Muscle of arm (tissue), 12 donors: Measurements from ENCODE around the gene APOLD1. TPM values are rescaled to one million over a fixed set of nuclear protein-coding genes. Genes with fewer than 3 reads are reported as not detected.
"Not testable (repeated sequence)": the region's sequence is repeated elsewhere in the genome, so short reads cannot be mapped to it uniquely, and the experiment has no call there.

Experiments
- DNase-seq: peaks from one replicate; pipeline ENCODE4 v3.0.0-alpha.2; 2013
- polyA plus RNA-seq, 12 donors: library from polyadenylated mRNA; unstranded; fragments of 120-200 nt; gene quantifications; one replicate each; pipeline ENCODE4 v1.2.1, GENCODE V29; 2013; ENCODE audit not compliant: insufficient read length in 12 of 12

APOLD1 gene
- polyA plus RNA-seq, 12 donors, result 2.9 to 13.1 (median 10.3) TPM; not detected in 1

DNA sequence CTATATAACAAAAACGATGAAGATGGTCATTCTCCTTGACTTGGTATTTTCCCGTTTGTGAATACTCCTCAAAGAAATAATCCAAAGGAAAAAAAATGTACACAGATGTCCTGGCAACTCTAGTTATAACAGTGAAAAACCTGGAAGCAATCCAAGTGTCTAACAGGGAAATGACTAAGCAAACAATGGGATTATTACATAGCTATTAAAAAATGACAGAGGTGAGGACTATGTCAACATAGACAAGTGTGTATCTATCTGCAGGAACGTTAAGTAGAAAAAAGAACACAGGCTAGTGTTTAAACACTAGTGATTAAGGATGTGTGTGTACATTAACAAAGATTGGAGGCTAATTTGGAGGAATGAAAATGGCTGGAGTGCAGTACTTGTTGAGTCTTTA lies 5.9 kb upstream of the APOLD1 start:
- DNase-seq, result peak; percentile 42

DNA sequence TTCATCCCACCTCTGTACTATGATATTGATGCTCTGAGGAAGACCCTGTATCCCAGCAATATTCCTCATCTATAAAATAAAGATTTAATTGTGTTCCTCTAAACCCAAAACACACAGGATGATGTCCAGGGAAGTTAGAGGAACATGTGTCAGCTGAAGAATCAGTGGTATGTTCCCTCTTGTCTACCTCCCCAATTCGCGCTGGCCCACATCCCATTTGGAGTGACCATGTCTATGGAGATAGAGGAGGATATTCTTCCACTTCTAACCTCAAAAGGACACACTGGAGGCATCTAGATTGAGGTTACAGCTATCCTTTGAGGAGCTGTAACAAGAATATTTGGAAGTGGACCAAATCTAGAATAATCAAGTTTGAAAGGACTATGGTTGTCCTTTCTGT lies 1.3 kb upstream of the APOLD1 start:
- no peak for DNase-seq

DNA sequence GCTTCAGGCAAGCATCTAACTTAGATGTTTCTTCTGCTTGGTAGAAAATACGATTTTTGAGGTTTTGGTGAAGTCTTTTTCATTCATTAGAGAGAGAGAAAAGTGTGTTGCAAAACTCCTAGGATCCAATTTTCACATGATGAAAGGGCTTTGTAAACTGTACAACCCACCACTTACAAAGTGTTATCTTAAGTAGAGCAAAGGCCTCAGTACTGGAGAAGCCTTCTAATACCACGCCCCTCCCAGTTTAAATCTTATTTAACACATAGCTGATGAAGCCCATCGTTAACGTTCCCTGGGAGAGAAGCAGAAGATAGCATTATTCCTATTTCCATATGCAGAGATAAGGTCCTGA lies 869 bp downstream of the APOLD1 start:
- DNase-seq, result no peak

DNA sequence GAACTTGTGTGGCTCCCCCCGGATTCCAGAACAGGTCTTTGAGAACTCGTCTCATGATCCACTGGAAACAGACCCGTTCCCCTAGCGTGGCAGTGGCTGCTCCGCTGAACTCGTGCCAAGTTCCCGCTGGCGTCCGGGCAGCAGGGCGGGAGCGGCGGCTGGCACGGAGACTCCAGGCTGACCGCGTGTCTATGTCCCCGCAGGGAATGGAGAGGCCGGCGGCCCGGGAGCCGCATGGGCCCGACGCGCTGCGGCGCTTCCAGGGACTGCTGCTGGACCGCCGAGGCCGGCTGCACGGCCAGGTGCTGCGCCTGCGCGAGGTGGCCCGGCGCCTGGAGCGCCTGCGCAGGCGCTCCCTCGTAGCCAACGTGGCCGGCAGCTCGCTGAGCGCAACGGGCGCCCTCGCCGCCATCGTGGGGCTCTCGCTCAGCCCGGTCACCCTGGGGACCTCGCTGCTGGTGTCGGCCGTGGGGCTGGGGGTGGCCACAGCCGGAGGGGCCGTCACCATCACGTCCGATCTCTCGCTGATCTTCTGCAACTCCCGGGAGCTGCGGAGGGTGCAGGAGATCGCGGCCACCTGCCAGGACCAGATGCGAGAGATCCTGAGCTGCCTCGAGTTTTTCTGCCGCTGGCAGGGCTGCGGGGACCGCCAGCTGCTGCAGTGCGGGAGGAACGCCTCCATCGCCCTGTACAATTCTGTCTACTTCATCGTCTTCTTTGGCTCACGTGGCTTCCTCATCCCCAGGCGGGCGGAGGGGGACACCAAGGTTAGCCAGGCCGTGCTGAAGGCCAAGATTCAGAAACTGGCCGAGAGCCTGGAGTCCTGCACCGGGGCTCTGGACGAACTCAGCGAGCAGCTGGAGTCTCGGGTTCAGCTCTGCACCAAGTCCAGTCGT lies 1.5 kb downstream of the APOLD1 start:
- DNase-seq, result peak; percentile 91

DNA sequence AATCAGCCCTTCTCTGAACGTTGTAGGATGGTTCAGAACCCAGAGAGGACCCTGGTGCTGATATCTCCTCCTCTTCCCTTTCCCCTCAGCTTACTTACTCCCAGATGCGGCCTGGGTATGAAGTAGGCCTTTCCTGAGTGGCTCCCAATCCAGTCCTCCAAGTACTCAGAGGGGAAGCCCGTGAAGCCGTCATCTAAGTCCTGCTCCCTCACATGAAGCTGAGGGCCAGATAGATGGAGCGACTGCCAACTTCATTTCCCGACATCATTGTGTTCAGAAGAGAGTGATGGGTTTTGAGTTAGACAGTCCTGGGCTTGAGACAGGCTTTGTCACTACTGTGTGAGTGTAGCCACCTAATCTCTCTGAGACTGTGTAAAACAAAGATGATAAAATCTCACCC lies 2.7 kb downstream of the APOLD1 start:
- peak; percentile 32 for DNase-seq

DNA sequence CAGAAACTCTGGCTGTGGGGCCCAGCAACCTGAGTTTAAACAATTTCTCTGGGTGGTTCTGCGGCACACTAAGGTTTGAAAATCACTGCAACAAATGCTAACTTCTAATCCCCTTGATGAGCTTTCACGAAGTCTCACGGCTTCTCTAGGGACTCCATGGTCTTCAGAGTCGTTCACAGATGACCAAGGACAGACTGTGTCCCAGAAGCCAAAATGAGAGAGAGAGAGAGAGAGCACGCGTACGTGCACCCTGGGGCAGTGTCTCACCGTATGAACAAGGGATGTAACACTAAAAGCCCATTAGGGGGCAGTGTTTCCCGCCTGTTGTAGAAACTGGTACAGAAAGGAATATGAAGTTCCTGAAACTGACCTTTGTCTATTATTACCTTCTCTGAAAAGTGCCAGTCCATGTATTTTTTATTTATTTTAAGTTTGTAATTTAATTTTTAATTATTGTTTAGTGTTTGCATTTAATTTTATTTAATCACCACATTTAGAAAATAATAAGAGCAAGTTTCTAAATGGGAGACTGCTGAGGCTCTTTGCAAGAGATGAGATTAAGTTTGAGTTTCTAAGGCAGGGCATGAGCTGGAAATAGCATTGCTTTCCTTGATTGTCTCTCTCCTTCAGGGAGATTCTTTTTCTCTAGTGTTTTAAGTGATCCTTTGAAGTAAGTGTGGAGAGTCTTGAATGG lies 3.4 kb downstream of the APOLD1 start:
- DNase-seq, result peak; percentile 72

DNA sequence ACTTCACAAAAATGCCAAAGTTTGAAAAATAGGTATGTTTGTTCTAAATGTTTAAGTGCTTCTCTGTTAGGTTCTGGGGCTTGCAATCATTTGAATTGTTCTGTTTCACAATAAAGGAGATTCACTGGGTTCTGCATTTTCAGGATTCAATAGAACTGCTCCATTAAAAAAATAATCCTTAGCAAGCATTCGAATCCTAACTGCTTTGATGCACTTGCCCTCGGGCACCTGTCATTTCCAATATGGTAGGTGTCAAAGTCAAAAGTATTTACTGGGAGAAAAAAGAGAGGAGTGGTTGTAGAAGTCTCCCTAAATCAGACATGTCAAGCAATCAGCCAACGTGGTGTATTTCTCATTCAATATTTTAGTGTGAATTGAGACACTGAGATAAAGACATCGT lies 5.5 kb downstream of the APOLD1 start:
- DNase-seq, result no peak

DNA sequence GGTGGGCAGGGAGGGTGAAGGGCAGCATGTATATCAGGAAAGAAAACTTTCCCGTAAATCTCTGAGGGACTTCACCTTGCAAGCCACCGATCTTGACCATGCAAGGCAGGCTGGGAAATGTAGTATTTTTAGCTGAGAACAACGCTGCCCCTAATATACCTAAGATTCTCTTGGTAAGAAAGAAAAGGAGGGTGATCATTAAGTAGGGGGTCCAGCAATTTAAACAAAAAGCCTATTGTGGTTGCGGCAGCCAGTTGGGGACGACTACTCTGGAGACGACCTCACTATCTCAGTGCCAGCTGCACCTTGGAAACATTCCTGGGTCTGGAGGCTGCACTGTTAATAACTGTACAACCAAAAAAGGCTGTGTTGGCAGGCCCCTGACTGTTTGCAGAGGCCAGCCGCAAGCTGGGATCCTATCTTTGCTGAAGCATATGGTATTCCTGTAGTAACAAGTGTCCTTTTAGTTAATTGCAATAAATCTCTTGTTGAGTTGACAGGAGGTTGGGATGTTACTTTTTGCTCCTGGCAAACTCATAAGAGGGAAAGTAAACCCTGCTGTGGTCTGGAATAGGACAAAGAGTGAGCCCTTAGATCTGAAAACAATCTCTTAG lies 6.4 kb downstream of the APOLD1 start:
- peak; percentile 55 for DNase-seq

DNA sequence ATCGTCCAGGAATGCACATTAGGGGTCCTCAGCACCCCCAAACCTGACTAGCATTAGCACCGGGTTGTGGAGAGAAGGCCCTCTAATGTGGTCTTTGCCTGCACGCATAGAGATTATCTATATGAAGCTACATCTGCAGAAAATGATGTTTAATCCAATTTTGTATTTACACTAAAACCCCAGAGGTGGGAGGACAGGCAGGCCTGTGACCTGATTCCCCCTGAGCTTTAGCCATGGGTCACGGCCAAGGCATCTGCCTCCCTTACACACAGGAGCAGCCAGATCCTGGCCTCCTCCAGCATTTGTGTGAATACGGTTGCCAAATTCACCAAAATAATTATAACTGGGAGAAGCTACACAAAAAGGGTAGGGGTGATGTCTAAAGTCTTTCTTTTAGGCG lies 7.0 kb downstream of the APOLD1 start:
- DNase-seq, result no peak

DNA sequence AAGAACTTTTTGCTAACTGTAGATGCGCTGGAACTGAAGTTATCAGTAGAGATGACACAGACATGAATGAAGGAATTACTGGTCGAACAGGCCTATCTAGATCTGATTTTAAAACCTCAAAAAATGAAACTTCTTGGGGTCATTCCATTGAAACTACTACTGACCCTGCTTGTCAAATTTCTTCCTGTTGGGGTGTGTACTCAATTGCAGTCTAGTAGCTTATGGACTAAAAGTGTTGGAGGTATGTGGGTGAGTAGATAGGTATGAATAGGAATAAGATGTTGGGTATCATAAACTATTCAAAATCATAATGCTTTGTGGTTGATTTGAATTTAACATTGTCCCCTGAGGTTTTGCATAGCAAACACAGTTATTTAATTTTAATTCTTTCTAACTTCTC lies 9.2 kb downstream of the APOLD1 start:
- no peak for DNase-seq

DNA sequence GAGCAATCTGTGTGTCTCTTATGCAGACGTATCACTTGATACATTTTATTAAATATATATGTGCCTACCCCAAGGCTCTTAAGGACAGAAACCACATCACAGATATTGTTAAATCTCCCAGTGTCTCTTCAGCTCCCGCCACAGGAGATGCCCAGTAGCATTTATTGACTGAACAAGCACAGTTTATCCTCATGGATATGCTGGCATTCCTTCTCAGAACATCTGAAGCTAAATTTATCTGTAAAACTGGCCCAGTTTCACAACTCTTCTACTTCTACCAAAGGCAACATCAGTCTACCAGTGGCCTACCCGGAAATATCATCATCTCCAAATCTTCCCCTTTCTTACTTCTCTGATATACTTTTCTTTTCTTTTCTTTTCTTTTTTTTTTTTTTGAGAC lies 10.7 kb downstream of the APOLD1 start:
- DNase-seq, result no peak

DNA sequence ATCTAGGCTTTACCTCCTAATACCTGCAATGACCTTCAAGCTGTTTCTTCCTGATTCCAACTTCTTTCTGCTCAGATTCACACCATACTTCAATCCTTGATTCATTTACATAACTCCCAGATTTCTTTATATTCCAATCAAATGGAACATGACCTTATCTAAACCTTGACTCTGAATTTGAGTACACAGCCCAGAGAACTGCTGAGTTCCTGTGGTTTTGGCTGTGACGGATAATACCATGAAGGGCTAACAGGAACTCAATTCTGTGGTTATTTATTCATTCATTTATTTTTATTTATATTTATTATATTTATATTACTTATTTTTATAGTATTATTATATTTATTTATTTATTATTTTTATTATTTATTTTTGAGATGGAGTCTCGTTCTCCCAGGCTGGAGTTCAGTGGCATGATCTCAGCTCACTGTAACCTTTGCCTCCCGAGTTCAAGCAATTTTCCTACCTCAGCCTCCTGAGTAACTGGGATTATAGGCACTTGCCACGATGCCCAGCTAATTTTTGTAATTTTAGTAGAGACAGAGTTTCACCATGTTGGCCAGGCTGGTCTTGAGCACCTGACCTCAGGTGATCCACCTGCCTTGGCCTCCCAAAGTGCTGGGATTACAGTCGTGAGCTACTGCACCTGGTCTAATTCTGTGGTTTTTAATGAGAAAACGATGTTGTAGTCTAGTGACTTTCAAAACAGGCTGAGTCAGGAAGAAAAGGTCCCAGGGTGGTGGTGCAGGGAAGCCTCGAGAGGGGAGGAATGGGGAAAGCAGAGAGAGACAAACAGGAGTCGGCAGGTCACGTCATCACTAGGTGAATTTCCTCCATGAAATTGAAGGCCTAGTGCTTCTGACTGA lies 11.7 kb downstream of the APOLD1 start:
- DNase-seq, result no peak

DNA sequence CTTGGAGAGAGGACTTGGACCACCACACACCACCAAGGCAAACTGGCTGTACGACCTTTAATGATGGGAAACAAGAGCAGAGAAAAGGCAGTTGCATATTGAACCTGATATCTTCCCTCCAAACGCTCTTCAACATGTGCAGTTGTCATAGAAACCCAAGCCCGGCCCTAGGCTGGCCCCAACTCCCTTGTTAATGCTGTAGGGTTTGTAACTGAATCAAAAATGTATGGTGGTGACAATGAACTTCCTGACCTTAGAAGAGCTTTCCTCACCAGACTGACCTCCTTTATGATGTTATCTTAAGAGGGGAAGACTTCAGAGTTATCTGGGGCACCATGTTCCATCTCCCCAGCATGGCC lies 12.3 kb downstream of the APOLD1 start:
- no peak for DNase-seq

DNA sequence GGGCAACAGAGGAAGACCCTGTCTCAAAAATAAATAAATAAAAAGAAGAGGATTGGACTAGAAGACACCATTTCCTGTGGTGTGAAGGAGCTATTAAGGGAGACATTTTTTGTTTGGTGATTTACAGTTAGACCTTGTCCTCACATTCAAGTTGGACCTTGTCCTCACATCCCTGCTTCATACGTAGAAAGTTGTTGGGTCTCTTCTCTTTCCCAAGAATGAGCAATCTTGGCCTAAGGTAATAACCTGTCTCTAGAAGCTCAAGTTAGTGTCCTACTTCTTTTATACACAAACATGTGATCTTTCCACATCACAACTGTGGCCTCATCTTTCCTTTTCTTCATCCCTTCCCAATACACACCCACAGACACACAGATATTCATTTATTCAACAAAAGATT lies 13.0 kb downstream of the APOLD1 start:
- no peak for DNase-seq

DNA sequence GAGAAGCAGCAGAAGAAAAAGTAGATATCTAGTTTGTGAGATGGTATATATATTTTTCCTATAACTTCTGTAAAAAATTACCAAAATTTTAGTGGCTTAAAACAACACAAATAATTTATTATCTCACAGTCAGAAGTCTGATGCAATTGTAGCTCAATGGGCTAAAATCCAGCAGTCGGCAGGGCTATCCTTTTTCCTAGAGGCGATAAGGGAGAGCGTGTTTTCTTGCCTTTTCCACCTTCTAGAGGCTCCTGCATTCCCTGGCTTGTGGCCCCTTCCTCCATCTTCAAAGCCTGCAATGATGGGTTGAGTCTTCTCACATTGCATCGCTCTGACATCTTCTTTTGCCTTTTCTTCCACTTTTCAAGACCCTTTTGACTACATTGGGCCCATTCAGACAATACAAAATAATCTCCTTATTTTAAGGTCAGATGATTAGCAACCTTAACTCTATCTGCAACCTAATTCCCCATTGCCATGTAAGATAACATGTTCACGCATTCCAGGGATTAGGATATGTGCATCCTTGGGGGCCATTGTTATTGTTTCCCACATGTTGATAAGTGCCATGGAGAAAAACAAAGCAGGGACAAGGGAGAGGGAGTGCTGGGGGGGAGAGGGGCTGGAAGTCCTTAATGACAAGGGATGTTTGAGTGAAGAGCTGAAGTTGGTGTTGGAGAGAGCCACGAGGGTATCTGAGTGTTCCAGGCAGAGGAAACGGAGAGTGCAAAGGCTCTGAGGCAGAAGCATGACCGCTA lies 13.9 kb downstream of the APOLD1 start:
- DNase-seq, result no peak

DNA sequence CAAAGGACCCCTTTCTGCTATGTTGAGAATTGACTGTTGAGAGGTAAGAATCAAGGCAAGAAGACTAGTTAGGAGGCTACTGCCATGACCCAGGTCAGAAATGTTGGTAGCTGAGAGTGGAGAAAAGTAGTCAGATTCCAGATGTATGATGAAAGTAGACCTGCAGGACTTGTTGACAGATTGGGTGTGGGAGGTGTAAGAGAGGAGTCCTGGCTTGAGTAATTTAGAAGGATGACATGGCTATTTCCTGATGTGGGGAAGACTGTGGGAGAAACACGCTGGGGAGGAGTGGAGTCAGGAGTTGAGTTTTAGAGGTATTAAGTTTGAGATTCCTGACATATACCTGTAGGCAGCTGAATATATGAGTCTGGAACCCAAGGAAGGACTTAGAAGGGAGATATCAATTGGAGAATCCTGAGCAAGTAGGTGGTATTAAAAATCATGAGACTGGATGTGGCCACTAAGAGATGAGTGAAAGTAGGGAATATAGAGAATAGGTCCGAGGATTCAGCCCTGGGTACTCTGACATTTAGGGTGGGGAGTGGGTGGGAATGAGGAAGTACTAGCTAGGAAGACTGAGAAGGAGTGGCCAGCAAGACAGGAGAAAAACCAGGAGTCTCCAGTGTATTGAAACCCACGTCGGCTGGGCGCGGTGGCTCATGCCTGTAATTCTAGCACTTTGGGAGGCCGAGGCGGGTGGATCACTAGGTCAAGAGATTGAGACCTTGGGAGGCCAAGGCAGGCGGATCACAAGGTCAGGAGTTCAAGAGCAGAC lies 15.1 kb downstream of the APOLD1 start:
- no peak for DNase-seq

DNA sequence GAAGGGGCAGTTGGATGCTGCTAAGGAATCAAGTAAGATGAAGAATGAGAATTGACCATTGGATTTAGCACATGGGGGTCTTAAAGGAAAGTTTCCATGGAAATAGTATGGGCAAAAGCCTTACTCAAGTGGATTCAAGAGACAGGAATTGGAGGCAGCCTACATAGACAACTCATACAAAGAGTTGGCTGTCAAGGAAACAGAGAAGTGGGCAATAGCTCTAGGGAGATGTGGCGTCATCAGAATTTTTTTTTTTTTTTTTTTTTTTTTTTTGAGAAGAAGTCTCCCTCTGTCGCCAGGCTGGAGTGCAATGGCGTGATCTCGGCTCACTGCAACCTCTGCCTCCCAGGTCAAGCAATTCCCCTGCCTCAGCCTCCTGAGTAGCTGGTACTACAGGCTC lies 16.2 kb downstream of the APOLD1 start:
- DNase-seq, result not testable (repeated sequence)

DNA sequence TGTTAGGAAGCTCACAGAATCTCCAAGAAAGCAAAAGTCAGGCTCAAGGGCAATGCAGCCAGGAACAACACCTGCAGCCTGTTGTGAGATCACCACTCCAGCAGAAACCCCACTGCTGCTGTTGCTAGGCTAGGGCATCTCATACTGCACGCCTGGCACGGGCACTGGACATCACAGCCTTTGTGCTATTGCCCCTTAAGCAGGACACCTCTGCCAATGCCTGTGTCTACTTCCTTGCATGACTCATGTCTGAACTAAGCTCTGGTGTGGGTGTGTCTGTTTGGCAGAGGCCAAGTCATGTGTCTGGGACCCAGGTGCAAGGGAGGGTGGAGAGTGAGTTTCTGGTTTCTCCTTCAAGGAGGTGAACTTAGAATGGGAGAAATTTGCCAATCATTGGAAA lies 17.7 kb downstream of the APOLD1 start:
- DNase-seq, result peak; percentile 46

DNA sequence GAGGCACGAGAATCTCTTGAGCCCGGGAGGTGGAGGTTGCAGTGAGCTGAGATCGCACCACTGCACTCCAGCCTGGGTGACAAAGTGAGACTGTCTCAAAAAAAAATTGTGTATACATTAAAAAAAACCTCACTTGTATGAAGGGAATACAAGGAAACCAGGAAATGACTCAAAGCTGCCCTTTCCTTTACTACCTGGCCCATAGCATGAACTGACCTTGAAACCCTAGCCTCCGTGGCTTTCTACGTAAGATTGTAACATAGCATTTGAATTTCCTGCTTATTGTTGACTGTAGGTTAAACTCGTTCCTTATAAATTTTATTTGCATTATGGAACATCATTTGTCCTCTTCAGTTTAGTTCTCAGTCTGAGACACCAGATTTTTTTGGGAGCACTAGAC lies 18.6 kb downstream of the APOLD1 start:
- DNase-seq, result no peak

DNA sequence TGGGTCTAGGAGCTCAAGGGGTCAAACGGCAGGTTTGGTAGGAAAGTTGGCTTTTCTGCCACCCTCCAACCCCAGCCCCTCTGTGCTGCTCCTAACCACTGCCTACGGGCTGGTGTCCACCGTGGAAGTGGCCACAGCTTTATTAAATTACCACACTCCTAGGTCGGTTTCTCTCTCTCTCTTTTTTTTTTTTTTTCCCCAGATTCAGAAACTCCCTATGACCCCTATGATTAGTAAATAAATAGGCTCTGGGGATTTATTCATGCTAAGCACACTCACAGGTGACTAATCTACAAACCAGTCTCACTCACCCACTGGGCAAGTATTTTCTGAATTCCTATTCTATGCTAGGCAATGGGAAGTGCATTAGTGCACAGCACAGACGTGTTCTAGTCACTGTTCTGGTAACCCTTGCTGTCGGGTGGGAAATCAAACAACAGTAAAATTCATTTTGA lies 19.0 kb downstream of the APOLD1 start:
- no peak for DNase-seq
